ENCODE results near the gene ART1. TPM values are rescaled to one million over a fixed set of nuclear protein-coding genes. Genes with fewer than 3 reads are reported as not detected.

Gene ART1
- total and polyA plus RNA-seq, 2 donors (not counting 3 experiments of a cell fraction or from before 2014, with no cell fraction given) = not detected

GRCh38 chr11:3605771-3606203 lies 39.1 kb upstream of the ART1 start:
- FAIRE-seq = no peak
- intact Hi-C loops (cut with micrococcal nuclease) = loop anchor here (10.0 kb wide), 1 partner anchor 121 kb away; no protein-coding TSS in a partner anchor

More at GRCh38 chr11:3605771-3606203, 39.1 kb upstream of the ART1 start:
- POLR2A ChIA-PET = no interaction called here
- no peak for DNase-seq (ENCODE audit: low read depth, low spot score)
- Histone ChIP-seq H3K9me1 (replicated peaks; ENCODE audit: control insufficient read depth, extremely low read depth, insufficient read depth, low read length) (no peaks in the 10 kb centered on the region), H3K4me1 (ENCODE audit: control insufficient read depth, extremely low read depth, insufficient read depth, low read length) (no peaks in the 10 kb centered on the region), H2AFZ (ENCODE audit: low read depth, low read length) (no peak overlapping the region), H3K27me3 (ENCODE audit: control insufficient read depth in 2 of 2, insufficient read depth in 2 of 2, low read length in 2 of 2) (no peaks in the 10 kb centered on the region), H3K4me3 (replicated peaks in 1 of 3; ENCODE audit: insufficient read depth in 1 of 3, low read depth in 1 of 3, low read length in 3 of 3) (no peak overlapping the region), H3K79me2 (ENCODE audit: control insufficient read depth, insufficient read depth, low read length) (no peaks in the 10 kb centered on the region), H3K27ac (ENCODE audit: insufficient read depth, low read depth, low read length) (no peak overlapping the region), H3K9me3 (replicated peaks; ENCODE audit: control insufficient read depth, insufficient read depth, low read length) (no peaks in the 10 kb centered on the region), H3K9ac (replicated peaks; ENCODE audit: extremely low read depth, insufficient read depth, low read length) (no peak overlapping the region), H3K36me3 (ENCODE audit: control insufficient read depth in 2 of 2, extremely low read depth in 1 of 2, insufficient read depth in 2 of 2, low read length in 2 of 2) (no peaks in the 10 kb centered on the region), H3K4me2 (ENCODE audit: insufficient read depth, low read length) (no peak overlapping the region), H4K20me1 (replicated peaks; ENCODE audit: control insufficient read depth, extremely low read depth, insufficient read depth, low read length) (no peaks in the 10 kb centered on the region)
- TF ChIP-seq POLR2A (IDR thresholded peaks at IDR 0.05; ENCODE audit: low read depth, low read length) = no peak
- no peak for TF ChIP-seq MYC (IDR thresholded peaks at IDR 0.05; ENCODE audit: low read depth, low read length)
- TF ChIP-seq CTCF (IDR thresholded peaks at IDR 0.05; ENCODE audit: extremely low read depth in 1 of 2, insufficient read depth in 1 of 2, low read depth in 1 of 2, low read length in 2 of 2) = no peak
- no peak for TF ChIP-seq FOS (IDR thresholded peaks at IDR 0.05; ENCODE audit: borderline replicate concordance, insufficient read depth, low read length)
- TF ChIP-seq POLR2AphosphoS5 (IDR thresholded peaks at IDR 0.05; ENCODE audit: insufficient read depth, low read depth, low read length) = no peak
- TF ChIP-seq, protein P1, sequence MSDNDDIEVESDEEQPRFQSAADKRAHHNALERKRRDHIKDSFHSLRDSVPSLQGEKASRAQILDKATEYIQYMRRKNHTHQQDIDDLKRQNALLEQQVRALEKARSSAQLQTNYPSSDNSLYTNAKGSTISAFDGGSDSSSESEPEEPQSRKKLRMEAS (IDR thresholded peaks at IDR 0.05; ENCODE audit: insufficient read depth, insufficient read length) = no peak
- TF ChIP-seq JUN (IDR thresholded peaks at IDR 0.05; ENCODE audit: borderline replicate concordance, insufficient read depth, insufficient read length, low read depth) = no peak
- no peak for TF ChIP-seq EZH2 (IDR thresholded peaks at IDR 0.05; ENCODE audit: borderline replicate concordance, low read depth, low read length, severe bottlenecking)
- no peak for TF ChIP-seq GATA2 (IDR thresholded peaks at IDR 0.05; ENCODE audit: insufficient read depth, insufficient read length, low read depth, low read length)
- dilution Hi-C loops (cut with MboI; ENCODE audit: extremely low pct_ligation_motif_present, low sequenced_read_pairs) = no loop called here
- no TSS peak for BruUV-seq (replicated peaks)
- CTCF ChIA-PET = no interaction called here

Data from endothelial cell of umbilical vein (primary cell).